Choroid plexus epithelial cell (primary cell): ENCODE data around the gene FBXO10.
A peak's percentile ranks its signal among the peaks of the same experiment; 100 is the strongest.

Experiments
- DNase-seq: peaks from one replicate; pipeline ENCODE4 v3.0.0-alpha.2; 2010; ENCODE audit warnings: low read depth
- H3K4me3 ChIP-seq: 2 replicates; pipeline ENCODE4 v1.5.1; 2011; ENCODE audit warnings: low read depth, mild to moderate bottlenecking, control low read depth, low read length, moderate library complexity
- TF ChIP-seq, protein P1 (sequence below): conservative IDR thresholded peaks from 2 replicates; pipeline ENCODE4 v1.5.1; 2011; ENCODE audit warnings: low read depth, mild to moderate bottlenecking, control low read depth, inconsistent platforms, low read length, moderate library complexity

Gene FBXO10

DNA sequence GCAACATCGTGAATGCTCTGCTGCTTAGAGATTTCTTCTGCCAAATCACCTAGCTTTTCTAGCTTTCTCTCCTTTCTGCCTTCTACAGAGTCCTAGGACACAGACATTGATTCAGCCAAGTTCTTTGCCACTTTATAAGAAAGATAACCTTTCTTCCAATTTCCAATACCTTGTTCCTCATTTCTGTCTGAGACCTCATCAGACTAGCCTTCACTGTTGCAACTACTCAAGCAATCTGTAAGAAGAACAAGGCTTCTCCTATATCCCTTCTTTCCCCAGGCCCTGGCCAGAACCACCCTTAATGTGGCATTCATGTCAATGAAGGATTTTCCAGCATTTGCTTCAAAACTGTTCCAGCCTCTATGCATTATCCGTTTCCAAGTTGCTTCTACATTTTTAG, 24.3 kb downstream of the FBXO10 start:
- DNase-seq: no peak
- no peak overlapping the region for H3K4me3 ChIP-seq
- TF ChIP-seq, protein P1, sequence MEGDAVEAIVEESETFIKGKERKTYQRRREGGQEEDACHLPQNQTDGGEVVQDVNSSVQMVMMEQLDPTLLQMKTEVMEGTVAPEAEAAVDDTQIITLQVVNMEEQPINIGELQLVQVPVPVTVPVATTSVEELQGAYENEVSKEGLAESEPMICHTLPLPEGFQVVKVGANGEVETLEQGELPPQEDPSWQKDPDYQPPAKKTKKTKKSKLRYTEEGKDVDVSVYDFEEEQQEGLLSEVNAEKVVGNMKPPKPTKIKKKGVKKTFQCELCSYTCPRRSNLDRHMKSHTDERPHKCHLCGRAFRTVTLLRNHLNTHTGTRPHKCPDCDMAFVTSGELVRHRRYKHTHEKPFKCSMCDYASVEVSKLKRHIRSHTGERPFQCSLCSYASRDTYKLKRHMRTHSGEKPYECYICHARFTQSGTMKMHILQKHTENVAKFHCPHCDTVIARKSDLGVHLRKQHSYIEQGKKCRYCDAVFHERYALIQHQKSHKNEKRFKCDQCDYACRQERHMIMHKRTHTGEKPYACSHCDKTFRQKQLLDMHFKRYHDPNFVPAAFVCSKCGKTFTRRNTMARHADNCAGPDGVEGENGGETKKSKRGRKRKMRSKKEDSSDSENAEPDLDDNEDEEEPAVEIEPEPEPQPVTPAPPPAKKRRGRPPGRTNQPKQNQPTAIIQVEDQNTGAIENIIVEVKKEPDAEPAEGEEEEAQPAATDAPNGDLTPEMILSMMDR: no peak

DNA sequence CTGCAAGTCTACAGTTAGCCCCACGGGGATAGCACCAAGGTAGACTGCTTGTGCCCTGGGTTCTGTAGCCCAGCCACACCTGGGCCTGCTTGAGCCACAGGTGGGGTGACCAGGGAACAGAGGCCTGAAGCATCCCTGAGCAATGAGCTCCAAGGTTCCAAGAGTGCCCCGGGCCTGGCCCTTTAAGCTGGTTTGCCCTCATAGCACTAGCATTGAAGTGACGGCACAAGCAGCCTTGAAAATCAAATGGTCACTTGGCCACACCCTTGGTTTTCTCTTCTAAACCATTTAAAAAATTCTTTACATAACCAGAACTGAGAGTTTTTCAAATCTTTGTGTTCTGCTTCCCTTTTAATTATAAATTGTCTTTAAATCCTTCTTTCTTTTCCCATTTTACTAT, 24.7 kb downstream of the FBXO10 start:
- TF ChIP-seq, protein P1: no peak
- no peak for DNase-seq
- no peak overlapping the region for H3K4me3 ChIP-seq

DNA sequence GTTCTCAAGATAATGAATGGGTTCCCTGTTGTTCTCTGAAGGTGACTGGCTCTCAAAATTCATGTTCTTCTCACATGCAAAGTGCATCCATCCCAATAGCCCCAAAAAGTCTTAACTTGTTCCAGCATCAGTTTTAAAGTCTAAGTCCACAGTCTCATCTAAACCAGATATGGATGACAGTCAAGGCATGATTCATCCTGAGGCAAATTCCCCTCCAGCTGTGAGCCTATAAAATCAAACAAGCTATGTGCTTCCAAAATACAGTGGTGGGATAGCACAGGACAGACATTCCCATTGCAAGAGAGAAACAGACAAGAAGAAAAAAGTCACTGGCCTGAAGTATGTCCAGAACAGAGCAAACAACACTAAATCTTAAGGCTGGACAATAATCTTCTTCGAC, 25.4 kb downstream of the FBXO10 start:
- DNase-seq: peak; percentile 49
- H3K4me3 ChIP-seq: no peak overlapping the region
- TF ChIP-seq, protein P1: no peak

DNA sequence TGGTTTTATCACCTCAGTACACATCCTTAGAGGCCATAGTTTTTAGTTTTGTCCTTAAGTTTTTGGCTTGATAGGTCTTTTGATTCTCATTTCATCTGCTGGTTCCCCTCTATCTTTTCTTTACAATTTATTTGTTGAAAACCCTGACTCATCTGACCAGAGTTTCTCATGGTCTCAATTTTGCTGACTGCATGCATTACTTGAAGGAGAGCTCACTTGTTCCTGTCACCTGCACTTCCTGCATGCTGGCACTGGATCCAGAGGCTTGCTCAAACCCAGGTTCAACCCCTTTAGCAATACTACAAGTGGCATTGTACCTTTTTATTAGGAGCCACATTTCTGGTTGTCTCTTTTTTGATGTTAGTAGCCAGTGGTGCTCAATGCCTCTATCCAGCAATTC, 26.7 kb downstream of the FBXO10 start:
- DNase-seq: peak; percentile 38
- TF ChIP-seq, protein P1: no peak
- no peak overlapping the region for H3K4me3 ChIP-seq

DNA sequence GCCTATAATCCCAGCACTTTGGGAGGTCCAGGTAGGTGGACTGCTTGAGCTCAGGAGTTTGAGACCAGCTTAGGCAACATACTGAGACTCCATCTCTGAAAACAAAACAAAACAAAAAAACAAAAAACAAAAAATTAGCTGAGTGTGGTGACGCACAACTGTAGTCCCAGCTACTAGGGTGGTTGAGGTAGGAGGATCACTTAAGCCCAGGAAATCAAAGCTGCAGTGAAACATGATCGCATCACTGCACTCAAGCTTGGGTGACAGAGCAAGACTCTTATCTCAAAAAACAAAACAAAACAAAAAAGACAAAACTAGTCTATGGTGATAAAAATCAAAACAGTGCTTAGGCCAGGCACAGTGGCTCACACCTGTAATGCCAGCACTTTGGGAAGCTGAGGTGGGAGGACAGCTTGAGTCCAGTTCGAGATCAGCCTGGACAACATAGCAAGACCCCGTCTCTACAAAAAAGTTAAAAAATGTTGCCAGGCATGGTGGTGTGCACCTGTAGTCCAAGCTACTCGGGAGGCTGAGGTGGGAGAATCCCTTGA, 28.8 kb downstream of the FBXO10 start:
- no peak for DNase-seq
- H3K4me3 ChIP-seq: no peak overlapping the region
- TF ChIP-seq, protein P1: no peak

DNA sequence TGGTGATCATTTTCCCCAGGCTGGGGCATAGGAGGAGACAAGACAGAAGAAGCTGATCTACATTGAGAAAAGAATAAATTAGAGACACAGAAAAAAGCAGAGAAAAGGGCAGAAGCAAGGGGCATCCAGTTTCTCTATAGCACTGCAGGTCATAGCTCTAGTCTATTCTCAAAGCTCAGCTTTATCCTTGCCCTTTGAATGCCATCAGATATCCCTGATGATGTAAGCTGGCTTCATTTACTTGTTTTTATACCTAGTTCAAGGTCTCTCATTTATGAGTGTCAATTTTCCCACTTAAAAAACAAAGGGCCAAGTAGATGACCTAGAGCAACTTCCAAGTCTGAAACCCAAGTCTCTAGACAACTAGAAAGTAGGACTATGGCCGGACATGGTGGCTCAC, 32.7 kb downstream of the FBXO10 start:
- no peak for DNase-seq
- TF ChIP-seq, protein P1: no peak
- H3K4me3 ChIP-seq: no peak overlapping the region

DNA sequence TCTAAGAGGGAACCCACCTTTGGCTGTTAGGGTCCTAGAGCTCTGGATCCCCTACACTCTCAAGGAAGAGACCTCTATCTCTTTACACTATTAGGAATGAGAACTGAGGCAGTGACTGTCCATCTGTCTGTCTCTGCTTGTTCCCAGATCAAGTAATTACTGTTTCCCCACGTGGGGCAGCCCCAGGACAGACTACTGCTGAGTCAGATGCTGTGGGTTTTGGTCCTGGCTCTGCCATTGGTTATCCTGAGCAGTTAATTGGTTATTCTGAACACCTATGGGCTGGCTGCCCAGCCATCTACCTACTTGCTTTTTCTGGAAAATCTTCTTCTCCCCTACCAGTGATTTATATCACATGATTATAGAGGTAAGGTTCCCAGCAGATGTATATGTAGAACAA, 33.3 kb downstream of the FBXO10 start:
- TF ChIP-seq, protein P1: no peak

More for the DNA sequence above, 33.3 kb downstream of the FBXO10 start:
- peak; percentile 5 for DNase-seq
- H3K4me3 ChIP-seq: no peak overlapping the region
